ENCODE results near the gene ERAS.
"Not testable (repeated sequence)": the region's sequence is repeated elsewhere in the genome, so short reads cannot be mapped to it uniquely, and the experiment has no call there.

The ERAS gene

DNA sequence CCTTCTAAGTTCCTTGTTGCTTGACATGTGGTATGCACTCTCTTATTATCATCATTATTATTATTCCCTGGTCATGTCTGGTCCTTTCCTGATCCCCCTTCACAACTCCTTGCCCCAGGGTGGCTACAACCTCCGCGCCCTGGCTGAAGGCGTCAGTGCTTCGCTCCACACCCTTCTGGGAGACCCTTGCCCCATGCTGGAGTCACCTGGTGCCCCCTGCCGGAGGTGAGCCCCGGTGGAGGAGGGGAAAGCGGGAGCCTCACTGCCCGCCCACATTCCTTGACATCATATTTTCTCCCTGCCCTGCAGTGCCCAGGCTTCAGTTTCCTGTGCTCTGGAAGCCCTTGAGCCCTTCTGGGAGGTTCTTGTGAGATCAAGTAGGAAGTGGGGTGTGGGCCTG lies 11.0 kb upstream of the ERAS start:
- H3K27ac Mint-ChIP-seq: no peak overlapping the region

DNA sequence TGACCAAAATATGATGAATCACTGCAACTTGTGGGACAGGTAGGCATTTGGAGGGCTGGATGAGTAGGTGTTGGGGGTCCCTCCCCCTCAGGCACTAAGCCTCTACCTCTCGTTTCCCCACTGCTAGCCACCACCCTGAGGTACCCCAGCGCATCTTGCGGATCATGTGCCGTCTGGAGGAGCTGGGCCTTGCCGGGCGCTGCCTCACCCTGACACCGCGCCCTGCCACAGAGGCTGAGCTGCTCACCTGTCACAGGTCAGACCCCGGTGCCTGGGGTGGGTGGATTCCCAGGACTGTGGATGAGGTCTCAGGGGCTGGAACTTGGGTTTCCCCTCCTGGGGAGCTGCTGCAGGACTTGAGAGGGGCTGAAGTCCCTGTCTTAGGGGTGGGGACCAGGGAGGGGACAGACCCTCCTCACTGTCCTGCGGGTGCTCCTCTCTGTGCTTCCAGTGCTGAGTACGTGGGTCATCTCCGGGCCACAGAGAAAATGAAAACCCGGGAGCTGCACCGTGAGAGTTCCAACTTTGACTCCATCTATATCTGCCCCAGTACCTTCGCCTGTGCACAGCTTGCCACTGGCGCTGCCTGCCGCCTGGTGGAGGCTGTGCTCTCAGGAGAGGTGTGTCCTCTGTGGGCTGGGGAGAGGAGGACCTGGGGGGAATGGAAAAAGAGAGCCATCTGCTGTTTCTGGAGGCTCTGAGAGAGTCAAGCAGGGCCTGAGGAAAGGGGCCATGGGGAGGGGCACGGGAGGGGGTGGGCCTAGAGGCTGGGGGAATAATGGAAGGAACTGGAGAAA lies 10.1 kb upstream of the ERAS start:
- peaks cover 21% of the 10 kb centered on the region for H3K36me3 Mint-ChIP-seq (ENCODE audit: low read depth)
- no peak overlapping the region for H3K27ac Mint-ChIP-seq
- H3K9me3 Mint-ChIP-seq: no peaks in the 10 kb centered on the region
- no peak overlapping the region for H3K4me3 Mint-ChIP-seq
- no peaks in the 10 kb centered on the region for H3K27me3 Mint-ChIP-seq
- no peaks in the 10 kb centered on the region for H3K4me1 Mint-ChIP-seq (ENCODE audit: low read depth)

More for the DNA sequence above, 11.0 kb upstream of the ERAS start:
- no peaks in the 10 kb centered on the region for H3K27me3 Mint-ChIP-seq
- no peak overlapping the region for H3K4me3 Mint-ChIP-seq
- peaks cover 25% of the 10 kb centered on the region for H3K36me3 Mint-ChIP-seq (ENCODE audit: low read depth)
- no peaks in the 10 kb centered on the region for H3K4me1 Mint-ChIP-seq (ENCODE audit: low read depth)
- no peaks in the 10 kb centered on the region for H3K9me3 Mint-ChIP-seq

DNA sequence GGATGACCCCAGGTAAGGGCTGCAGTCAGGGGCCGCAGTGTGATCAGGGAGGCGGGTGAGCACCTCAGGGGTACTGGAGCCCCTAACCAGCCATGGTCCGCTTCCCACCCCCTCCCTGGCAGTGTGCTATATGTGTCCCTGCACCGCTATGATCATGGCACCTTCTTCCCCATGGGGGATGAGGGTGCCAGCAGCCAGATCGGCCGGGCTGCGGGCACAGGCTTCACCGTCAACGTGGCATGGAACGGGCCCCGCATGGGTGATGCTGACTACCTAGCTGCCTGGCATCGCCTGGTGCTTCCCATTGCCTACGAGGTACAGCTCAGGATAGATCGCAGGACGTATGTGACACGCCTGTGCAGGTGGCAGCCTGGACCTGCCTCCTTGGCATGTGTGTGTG lies 8.2 kb upstream of the ERAS start:
- H3K9me3 Mint-ChIP-seq: no peaks in the 10 kb centered on the region
- no peak overlapping the region for H3K4me3 Mint-ChIP-seq
- H3K27ac Mint-ChIP-seq: no peak overlapping the region
- peaks cover 13% of the 10 kb centered on the region for H3K36me3 Mint-ChIP-seq (ENCODE audit: low read depth)
- no peaks in the 10 kb centered on the region for H3K27me3 Mint-ChIP-seq
- H3K4me1 Mint-ChIP-seq (ENCODE audit: low read depth): no peaks in the 10 kb centered on the region

DNA sequence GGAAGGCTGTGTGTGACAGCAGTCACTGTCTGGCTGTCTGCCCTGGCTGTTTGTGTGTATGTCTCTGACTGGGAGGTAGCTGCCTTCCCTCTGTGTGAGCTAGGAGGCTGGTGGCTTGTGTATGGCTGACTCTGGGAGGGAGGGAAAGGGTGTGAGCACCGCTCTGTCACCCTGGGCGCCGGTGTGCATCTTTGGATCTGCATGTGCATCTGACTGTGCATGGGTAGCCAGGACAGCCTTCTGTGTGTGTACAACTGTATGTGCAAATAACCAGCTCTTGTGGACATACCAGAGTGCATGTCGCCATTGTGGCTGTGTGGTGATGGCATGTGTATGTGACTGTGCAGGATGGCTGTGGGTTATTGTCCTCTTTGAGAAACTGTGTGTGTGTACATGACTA lies 7.4 kb upstream of the ERAS start:
- Mint-ChIP-seq H3K36me3 (ENCODE audit: low read depth) (peaks cover 12% of the 10 kb centered on the region), H3K4me1 (ENCODE audit: low read depth) (no peaks in the 10 kb centered on the region), H3K9me3 (no peaks in the 10 kb centered on the region), H3K27ac (no peak overlapping the region), H3K4me3 (no peak overlapping the region), H3K27me3 (no peaks in the 10 kb centered on the region)

DNA sequence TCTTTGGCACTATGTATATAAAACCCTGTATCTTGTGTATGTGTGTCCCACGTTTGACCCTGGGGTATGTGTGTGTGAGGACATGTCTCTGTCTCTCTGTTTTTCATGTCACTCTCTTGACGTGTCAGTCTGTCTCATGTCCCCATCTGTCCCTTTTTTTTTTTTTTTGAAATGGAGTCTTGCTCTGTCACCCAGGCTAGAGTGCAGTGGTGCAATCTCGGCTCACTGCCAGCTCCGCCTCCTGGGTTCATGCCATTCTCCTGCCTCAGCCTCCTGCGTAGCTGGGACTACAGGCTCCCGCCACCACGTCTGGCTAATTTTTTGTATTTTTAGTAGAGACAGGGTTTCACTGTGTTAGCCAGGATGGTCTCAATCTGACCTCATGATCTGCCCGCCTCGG lies 6.9 kb upstream of the ERAS start:
- H3K9me3 Mint-ChIP-seq; H3K4me3 Mint-ChIP-seq; H3K4me1 Mint-ChIP-seq (ENCODE audit: low read depth); H3K27ac Mint-ChIP-seq; H3K27me3 Mint-ChIP-seq; H3K36me3 Mint-ChIP-seq (ENCODE audit: low read depth): not testable (repeated sequence)

DNA sequence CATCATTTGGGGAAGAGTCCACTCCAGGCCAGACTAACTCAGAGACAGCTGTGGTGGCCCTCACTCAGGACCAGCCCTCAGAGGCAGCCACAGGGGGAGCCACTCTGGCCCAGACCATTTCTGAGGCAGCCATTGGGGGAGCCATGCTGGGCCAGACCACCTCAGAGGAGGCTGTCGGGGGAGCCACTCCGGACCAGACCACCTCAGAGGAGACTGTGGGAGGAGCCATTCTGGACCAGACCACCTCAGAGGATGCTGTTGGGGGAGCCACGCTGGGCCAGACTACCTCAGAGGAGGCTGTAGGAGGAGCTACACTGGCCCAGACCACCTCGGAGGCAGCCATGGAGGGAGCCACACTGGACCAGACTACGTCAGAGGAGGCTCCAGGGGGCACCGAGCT lies 3.3 kb upstream of the ERAS start:
- Mint-ChIP-seq H3K27me3 (peaks cover 10% of the 10 kb centered on the region), H3K36me3 (ENCODE audit: low read depth) (peaks cover 8% of the 10 kb centered on the region), H3K9me3 (no peaks in the 10 kb centered on the region), H3K4me1 (ENCODE audit: low read depth) (peaks cover 4% of the 10 kb centered on the region), H3K27ac (no peak overlapping the region), H3K4me3 (no peak overlapping the region)

DNA sequence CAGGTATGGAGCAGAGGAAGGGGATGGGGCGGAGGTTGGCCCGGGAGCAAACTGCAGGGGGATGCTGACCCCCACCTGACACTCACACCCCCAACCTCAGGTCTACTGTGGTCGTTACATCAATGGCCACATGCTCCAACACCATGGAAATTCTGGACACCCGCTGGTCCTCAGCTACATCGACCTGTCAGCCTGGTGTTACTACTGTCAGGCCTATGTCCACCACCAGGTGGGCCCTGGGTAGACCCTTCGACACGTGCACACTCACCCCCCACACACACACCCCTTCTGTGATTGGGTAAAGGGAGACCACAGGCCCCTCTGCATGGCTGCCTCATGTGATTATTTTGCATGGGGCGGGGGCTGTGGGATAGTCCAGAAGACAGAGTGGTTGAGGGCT lies 2.2 kb upstream of the ERAS start:
- Mint-ChIP-seq H3K4me1 (ENCODE audit: low read depth) (peaks cover 4% of the 10 kb centered on the region), H3K27me3 (peaks cover 17% of the 10 kb centered on the region), H3K36me3 (ENCODE audit: low read depth) (peaks cover 8% of the 10 kb centered on the region), H3K9me3 (no peaks in the 10 kb centered on the region), H3K4me3 (no peak overlapping the region), H3K27ac (no peak overlapping the region)

DNA sequence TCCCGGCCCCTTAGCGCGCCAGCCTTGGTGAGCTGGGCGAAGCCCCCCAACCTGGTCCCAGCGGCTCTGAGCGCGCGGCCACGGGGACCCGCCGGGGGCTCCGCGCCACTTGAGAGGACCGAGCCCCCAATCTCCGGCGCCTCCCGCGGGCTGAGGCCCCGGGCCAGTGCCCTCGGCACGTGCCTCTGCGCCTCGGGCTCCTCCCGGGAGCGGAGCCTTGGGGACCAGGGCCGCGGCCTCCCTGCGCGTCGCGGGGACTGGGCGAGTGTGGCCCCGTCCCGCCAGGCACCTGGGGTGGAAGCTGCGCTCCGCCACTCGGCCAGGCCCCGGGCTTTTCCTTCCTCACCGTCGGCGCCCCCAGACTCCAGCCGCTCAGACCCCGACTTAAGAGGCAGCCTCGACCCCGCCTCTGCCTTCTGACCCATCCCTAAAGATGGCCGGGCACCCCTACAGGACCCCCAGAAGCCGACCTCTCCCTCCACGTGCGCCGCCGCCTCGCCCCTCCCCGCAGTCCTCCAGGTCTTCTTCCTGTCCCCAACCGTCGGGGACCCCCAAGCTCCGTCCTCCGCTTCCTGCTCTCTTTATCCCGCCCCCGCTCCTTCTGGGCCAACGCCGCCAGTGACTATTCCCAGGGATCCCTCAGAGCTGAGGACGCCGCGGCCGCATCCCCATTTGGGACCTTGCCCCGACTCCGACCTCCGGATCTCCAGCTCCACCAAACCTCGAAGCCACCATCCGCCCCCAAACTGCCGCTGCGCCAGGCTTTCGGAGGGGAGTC lies 752 bp downstream of the ERAS start:
- Mint-ChIP-seq H3K4me3 (peak overlapping the region; percentile 13), H3K4me1 (ENCODE audit: low read depth) (peaks cover 4% of the 10 kb centered on the region), H3K36me3 (ENCODE audit: low read depth) (peaks cover 4% of the 10 kb centered on the region), H3K9me3 (no peaks in the 10 kb centered on the region), H3K27me3 (peaks cover 24% of the 10 kb centered on the region), H3K27ac (peak overlapping the region; percentile 65)

DNA sequence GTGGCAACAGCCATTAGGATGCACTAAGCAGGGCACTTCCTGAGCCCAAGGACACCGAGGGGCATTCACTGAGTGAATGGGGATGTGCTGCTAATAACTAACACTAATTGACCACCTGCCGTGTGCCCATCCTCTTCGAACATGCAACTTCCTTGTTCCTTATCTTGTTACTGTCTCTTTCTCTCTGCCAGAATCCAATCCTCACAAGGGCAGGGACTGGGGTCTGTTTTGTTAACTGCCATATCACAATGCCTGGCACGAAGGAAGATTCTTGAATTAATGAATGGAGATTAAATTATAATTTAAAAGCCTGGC lies 1.3 kb downstream of the ERAS start:
- Mint-ChIP-seq H3K36me3 (ENCODE audit: low read depth) (peaks cover 4% of the 10 kb centered on the region), H3K27me3 (peaks cover 26% of the 10 kb centered on the region), H3K4me1 (ENCODE audit: low read depth) (peaks cover 4% of the 10 kb centered on the region), H3K4me3 (peak overlapping the region; percentile 13), H3K27ac (peak overlapping the region; percentile 65), H3K9me3 (no peaks in the 10 kb centered on the region)

DNA sequence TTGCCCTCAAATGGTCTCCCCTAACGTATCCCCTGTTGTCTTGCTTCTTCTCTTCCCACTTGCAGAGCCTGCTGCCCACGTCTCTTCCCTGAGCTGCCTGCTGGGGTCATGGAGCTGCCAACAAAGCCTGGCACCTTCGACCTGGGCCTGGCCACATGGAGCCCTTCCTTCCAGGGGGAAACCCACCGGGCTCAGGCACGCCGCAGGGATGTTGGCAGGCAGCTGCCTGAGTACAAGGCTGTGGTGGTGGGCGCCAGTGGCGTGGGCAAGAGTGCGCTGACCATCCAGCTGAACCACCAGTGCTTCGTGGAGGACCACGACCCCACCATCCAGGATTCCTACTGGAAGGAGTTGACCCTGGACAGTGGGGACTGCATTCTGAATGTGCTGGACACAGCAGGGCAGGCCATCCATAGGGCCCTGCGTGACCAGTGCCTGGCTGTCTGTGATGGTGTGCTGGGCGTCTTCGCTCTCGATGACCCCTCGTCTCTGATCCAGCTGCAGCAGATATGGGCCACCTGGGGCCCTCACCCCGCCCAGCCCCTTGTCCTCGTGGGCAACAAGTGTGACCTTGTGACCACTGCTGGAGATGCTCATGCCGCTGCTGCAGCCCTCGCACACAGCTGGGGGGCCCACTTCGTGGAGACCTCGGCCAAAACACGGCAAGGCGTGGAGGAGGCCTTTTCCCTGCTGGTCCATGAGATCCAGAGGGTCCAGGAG lies 2.9 kb downstream of the ERAS start:
- Mint-ChIP-seq H3K27ac (no peak overlapping the region), H3K27me3 (peaks cover 40% of the 10 kb centered on the region), H3K9me3 (no peaks in the 10 kb centered on the region), H3K36me3 (ENCODE audit: low read depth) (peaks cover 4% of the 10 kb centered on the region), H3K4me1 (ENCODE audit: low read depth) (peaks cover 12% of the 10 kb centered on the region), H3K4me3 (no peak overlapping the region)

DNA sequence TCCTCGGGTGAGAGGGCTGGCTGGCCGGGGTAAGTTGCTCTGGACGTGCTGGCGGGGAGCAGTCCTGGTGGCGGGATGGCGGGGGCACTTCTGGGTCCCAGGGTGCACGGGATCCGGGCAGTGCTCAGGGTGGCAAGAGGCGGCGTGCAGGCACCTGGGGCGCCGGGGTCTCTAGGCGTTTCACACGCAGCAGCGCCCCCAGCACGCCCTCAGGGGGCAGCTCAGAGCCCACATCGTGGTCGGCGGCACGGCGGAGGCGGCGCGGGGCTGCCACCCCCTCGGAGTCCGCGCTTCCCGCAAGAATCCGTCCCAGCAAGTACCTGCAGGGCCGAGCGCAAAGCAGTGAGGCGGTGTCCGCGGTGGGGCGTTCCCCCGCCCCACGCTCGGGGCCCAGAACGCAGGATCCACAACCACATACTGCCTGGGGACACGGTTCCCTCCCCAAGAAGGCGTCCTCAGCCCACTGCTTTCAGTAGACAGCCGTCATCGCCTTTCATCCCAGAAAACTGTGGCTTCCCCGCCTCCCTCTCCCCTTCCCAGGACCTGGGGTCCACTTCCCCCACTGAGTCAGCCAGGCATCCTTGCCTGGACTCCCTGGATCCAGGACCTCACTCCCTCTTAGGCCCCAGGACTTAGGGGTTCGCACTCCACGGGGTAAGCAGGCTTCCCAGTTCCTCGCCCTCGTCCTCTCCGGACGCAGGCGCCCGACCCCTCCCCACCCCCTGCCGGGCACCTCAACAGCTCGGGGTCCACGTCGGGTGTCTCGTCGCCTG lies 5.0 kb downstream of the ERAS start:
- Mint-ChIP-seq H3K9me3 (no peaks in the 10 kb centered on the region), H3K27me3 (peaks cover 45% of the 10 kb centered on the region), H3K4me3 (no peak overlapping the region), H3K36me3 (ENCODE audit: low read depth) (no peaks in the 10 kb centered on the region), H3K4me1 (ENCODE audit: low read depth) (peaks cover 20% of the 10 kb centered on the region), H3K27ac (no peak overlapping the region)

DNA sequence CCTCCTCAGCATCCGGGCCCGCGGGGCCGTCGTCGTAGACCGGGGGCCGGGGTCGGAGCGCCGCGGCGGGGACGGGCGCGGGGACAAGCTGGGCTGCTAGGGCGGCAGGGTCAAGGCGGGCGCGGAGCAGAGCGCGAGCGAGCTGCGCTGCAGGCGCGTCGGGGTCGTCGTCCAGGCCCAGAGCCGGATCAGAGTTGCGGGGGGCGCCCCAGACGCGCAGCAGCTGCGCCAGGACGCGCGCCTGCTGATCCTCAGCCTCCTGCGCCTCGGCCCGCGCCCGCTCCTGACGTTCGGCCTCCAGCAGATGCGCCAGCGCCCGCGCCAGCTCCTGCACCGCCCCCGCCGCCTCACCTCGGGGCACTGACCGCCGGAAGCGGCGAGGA lies 5.6 kb downstream of the ERAS start:
- no peak overlapping the region for H3K27ac Mint-ChIP-seq

DNA sequence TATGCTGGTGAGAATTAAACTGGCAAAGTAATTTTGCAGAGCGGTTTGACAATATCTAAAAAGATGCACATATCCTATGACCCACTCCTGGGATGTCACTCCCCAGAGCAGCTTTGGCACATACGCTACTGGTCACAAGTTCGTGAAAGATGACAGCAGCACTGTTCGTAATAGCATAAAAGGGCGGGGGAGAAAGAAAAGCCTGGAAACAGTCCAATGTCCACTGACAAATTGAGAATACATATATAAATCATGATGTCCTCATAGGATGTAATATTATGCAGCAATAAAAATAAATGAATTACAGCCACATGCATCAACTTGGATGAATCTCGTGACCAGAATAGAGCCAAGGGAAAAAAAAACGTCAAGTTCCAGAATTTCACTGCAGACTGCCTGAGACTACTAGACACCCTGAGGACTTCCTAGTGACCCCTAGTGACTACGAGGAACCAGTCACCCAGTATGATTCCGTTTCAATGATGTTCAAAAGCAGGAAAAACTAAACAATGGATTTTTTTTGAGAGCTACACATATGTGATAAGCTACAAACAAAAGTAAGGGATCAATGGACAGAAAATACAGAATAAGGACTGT lies 7.3 kb downstream of the ERAS start:
- Mint-ChIP-seq H3K27ac (no peak overlapping the region), H3K4me3 (no peak overlapping the region), H3K36me3 (ENCODE audit: low read depth) (no peaks in the 10 kb centered on the region), H3K27me3 (peaks cover 31% of the 10 kb centered on the region), H3K4me1 (ENCODE audit: low read depth) (peaks cover 15% of the 10 kb centered on the region), H3K9me3 (no peaks in the 10 kb centered on the region)

More for the DNA sequence above, 5.6 kb downstream of the ERAS start:
- peaks cover 45% of the 10 kb centered on the region for H3K27me3 Mint-ChIP-seq
- H3K9me3 Mint-ChIP-seq: no peaks in the 10 kb centered on the region
- H3K4me1 Mint-ChIP-seq (ENCODE audit: low read depth): peaks cover 20% of the 10 kb centered on the region
- no peak overlapping the region for H3K4me3 Mint-ChIP-seq
- H3K36me3 Mint-ChIP-seq (ENCODE audit: low read depth): no peaks in the 10 kb centered on the region

DNA sequence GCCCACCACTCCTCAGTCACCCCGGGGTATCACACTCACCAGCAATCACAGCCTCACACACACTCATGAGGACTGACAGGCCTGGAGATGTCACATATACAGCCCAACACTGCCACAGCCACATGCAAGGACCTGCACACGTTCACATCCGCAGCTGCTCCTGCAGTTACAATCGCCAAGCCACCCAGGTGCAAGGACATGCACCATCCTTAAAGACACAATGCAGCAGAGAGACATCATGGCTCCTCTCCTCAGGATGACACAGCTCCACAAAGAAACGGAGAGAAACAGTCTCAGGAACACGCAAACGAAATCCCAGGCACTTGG lies 8.0 kb downstream of the ERAS start:
- Mint-ChIP-seq H3K4me3 (peak overlapping the region; percentile 86), H3K36me3 (ENCODE audit: low read depth) (no peaks in the 10 kb centered on the region), H3K27me3 (peaks cover 31% of the 10 kb centered on the region), H3K9me3 (no peaks in the 10 kb centered on the region), H3K4me1 (ENCODE audit: low read depth) (peaks cover 15% of the 10 kb centered on the region), H3K27ac (no peak overlapping the region)
